ENCODE data around the gene RUNX1. TPM values are rescaled to one million over a fixed set of nuclear protein-coding genes. Genes with fewer than 3 reads are reported as not detected.

Gene RUNX1
- total RNA-seq: 2.0 TPM

GRCh38 chr21:35048706-35049617 lies at the start of gene RUNX1:
RUNX1 (minus strand) TSS chr21:35049302.
- DNase-seq: no peak

- DNase-seq: no peak
Measured at GRCh38 chr21:35097525-35097924, 48.4 kb upstream of the RUNX1 start.

GRCh38 chr21:35096959-35097358 lies 47.9 kb upstream of the RUNX1 start:
- no peak for DNase-seq

GRCh38 chr21:35095859-35096291 lies 46.8 kb upstream of the RUNX1 start:
- no peak for DNase-seq

GRCh38 chr21:35093514-35093913 lies 44.4 kb upstream of the RUNX1 start:
- no peak for DNase-seq

GRCh38 chr21:35091496-35091895 lies 42.4 kb upstream of the RUNX1 start:
- DNase-seq: no peak

- no peak for DNase-seq
Measured at GRCh38 chr21:35090403-35090802, 41.3 kb upstream of the RUNX1 start.

GRCh38 chr21:35088319-35088771 lies 39.2 kb upstream of the RUNX1 start:
- no peak for DNase-seq

- no peak for DNase-seq
Measured at GRCh38 chr21:35086357-35086756, 37.3 kb upstream of the RUNX1 start.

GRCh38 chr21:35084869-35085268 lies 35.8 kb upstream of the RUNX1 start:
- DNase-seq: no peak

- DNase-seq: no peak
Measured at GRCh38 chr21:35083246-35083645, 34.1 kb upstream of the RUNX1 start.

GRCh38 chr21:35081861-35082260 lies 32.8 kb upstream of the RUNX1 start:
- no peak for DNase-seq

GRCh38 chr21:35079181-35079580 lies 30.1 kb upstream of the RUNX1 start:
- no peak for DNase-seq

GRCh38 chr21:35077975-35078374 lies 28.9 kb upstream of the RUNX1 start:
- DNase-seq: no peak

- DNase-seq: no peak
Measured at GRCh38 chr21:35077466-35077865, 28.4 kb upstream of the RUNX1 start.

GRCh38 chr21:35075546-35075945 lies 26.4 kb upstream of the RUNX1 start:
- no peak for DNase-seq

GRCh38 chr21:35072960-35073359 lies 23.9 kb upstream of the RUNX1 start:
- DNase-seq: no peak

GRCh38 chr21:35072557-35072956 lies 23.5 kb upstream of the RUNX1 start:
- no peak for DNase-seq

- DNase-seq: no peak
Measured at GRCh38 chr21:35071347-35071746, 22.2 kb upstream of the RUNX1 start.

GRCh38 chr21:35070436-35070835 lies 21.3 kb upstream of the RUNX1 start:
- no peak for DNase-seq

- DNase-seq: no peak
Measured at GRCh38 chr21:35066824-35067223, 17.7 kb upstream of the RUNX1 start.

- DNase-seq: no peak
Measured at GRCh38 chr21:35063428-35064172, 14.5 kb upstream of the RUNX1 start.

GRCh38 chr21:35062016-35062415 lies 12.9 kb upstream of the RUNX1 start:
- DNase-seq: no peak
